ENCODE data around the gene STUM.

DNA sequence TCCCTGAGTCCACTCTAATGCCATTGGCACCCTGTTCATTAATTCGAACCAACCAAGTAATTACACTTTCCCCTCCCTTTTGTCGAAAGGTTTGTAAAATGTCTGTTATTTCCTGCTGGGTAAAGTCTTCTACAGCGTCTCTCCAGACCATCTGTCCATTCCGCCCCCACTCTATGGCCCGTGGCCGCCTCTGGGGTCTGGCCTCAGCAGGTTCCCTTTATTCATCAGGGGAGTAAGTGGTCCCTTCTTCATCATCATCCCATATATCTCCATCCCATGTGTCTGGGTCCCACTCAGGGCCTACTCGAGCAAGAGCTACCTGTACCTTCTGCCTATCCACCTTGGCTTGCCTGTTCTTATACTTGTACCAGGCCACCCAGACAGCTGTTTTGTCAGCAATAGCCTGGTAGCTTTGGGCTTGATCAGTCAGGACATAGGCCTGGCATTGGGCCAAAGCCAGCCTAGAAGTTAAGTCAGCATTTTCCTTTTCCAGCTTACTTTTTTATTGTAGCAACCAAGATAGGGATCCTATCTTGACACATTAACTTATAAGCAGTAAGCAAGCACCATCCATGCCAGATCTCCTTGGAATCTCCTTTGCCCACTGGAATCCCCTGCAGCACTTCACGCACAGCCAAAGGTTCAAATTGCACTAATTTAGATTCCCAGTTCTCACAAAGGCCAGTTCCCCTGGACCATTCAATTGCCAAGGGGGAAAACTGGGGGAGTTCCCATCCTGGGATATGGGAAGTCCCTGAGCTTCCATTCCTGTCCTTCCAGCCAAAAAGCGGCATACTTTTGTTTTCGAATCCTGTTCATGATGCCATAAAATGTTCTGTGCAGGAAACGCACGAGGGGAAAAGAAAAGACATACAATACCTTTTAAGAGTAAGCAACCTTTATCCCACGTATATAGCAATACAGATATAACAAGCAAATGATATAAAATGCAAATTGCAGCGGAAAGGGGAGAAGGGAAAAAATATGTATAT lies 6.6 kb upstream of the STUM start:
- no peak for TF ChIP-seq POLR2A (IDR thresholded peaks at IDR 0.05; ENCODE audit: low read length)
- no peak for TF ChIP-seq GATA1 (IDR thresholded peaks at IDR 0.05; ENCODE audit: low read depth, low read length)

Data from erythroblast (primary cell).